Measurements from ENCODE around the gene CADM2. TPM values are rescaled to one million over a fixed set of nuclear protein-coding genes. Genes with fewer than 3 reads are reported as not detected.

CADM2 gene
- total RNA-seq, 1 donor from 2014 or later = 6.8 TPM

- H3K27ac ChIP-seq = no peak overlapping the region
- no peak overlapping the region for H3K4me3 Mint-ChIP-seq
Measured at GRCh38 chr3:85081191-85081906, 122.6 kb downstream of the CADM2 start.

GRCh38 chr3:85090495-85090894 lies 131.7 kb downstream of the CADM2 start:
- Histone ChIP-seq H3K27ac (no peak overlapping the region), H2AFZ (replicated peaks) (no peak overlapping the region), H3K79me2 (ENCODE audit: low read depth) (no peaks in the 10 kb centered on the region), H3F3A (ENCODE audit: low read depth) (no peaks in the 10 kb centered on the region), H3K9ac (no peak overlapping the region), H3K4me2 (no peak overlapping the region), H3K4me3 (no peak overlapping the region), H3K36me3 (no peaks in the 10 kb centered on the region), H4K20me1 (ENCODE audit: low read depth) (no peaks in the 10 kb centered on the region), H3K4me1 (no peaks in the 10 kb centered on the region), H3K9me3 (ENCODE audit: low read depth) (no peaks in the 10 kb centered on the region), H3K27me3 (no peaks in the 10 kb centered on the region)
- no peaks in the 10 kb centered on the region for H3K27me3 Mint-ChIP-seq (ENCODE audit: insufficient read depth, low read depth)
- no peaks in the 10 kb centered on the region for H3K4me1 Mint-ChIP-seq
- H3K27ac Mint-ChIP-seq = no peak overlapping the region
- TF ChIP-seq CTCF (IDR thresholded peaks at IDR 0.05) = no peak
- no peak for TF ChIP-seq EZH2 (IDR thresholded peaks at IDR 0.05)
- TF ChIP-seq EZH2phosphoT487 (IDR thresholded peaks at IDR 0.05) = no peak
- DNase-seq (ENCODE audit: low spot score) = peak; percentile 20
- no peaks in the 10 kb centered on the region for H3K36me3 Mint-ChIP-seq
- no peak overlapping the region for H3K4me3 Mint-ChIP-seq
- no peaks in the 10 kb centered on the region for H3K9me3 Mint-ChIP-seq

More at GRCh38 chr3:85081191-85081906, 122.6 kb downstream of the CADM2 start:
- Histone ChIP-seq H3K4me1 (no peaks in the 10 kb centered on the region), H3K27me3 (no peaks in the 10 kb centered on the region), H3K9me3 (ENCODE audit: low read depth) (no peaks in the 10 kb centered on the region), H3K4me2 (no peak overlapping the region), H3K36me3 (no peaks in the 10 kb centered on the region), H2AFZ (replicated peaks) (no peak overlapping the region), H3F3A (ENCODE audit: low read depth) (no peaks in the 10 kb centered on the region), H4K20me1 (ENCODE audit: low read depth) (no peaks in the 10 kb centered on the region), H3K4me3 (no peak overlapping the region), H3K79me2 (ENCODE audit: low read depth) (no peaks in the 10 kb centered on the region), H3K9ac (no peak overlapping the region)
- TF ChIP-seq EZH2 (IDR thresholded peaks at IDR 0.05) (no peak), EZH2phosphoT487 (IDR thresholded peaks at IDR 0.05) (no peak), CTCF (IDR thresholded peaks at IDR 0.05) (no peak)
- H3K4me1 Mint-ChIP-seq = peaks cover 2% of the 10 kb centered on the region
- no peaks in the 10 kb centered on the region for H3K27me3 Mint-ChIP-seq (ENCODE audit: insufficient read depth, low read depth)
- no peaks in the 10 kb centered on the region for H3K36me3 Mint-ChIP-seq
- peak; percentile 20 for DNase-seq (ENCODE audit: low spot score)
- H3K9me3 Mint-ChIP-seq = no peaks in the 10 kb centered on the region
- no peak overlapping the region for H3K27ac Mint-ChIP-seq

- Mint-ChIP-seq H3K9me3 (no peaks in the 10 kb centered on the region), H3K4me3 (no peak overlapping the region), H3K27ac (no peak overlapping the region), H3K4me1 (no peaks in the 10 kb centered on the region), H3K36me3 (no peaks in the 10 kb centered on the region), H3K27me3 (ENCODE audit: insufficient read depth, low read depth) (peaks cover 2% of the 10 kb centered on the region)
- no peak for DNase-seq (ENCODE audit: low spot score)
- no peak overlapping the region for H3K4me3 ChIP-seq
- no peak overlapping the region for H3K27ac ChIP-seq
- no peaks in the 10 kb centered on the region for H3K79me2 ChIP-seq (ENCODE audit: low read depth)
- no peaks in the 10 kb centered on the region for H3K36me3 ChIP-seq
- no peaks in the 10 kb centered on the region for H3K9me3 ChIP-seq (ENCODE audit: low read depth)
- no peaks in the 10 kb centered on the region for H4K20me1 ChIP-seq (ENCODE audit: low read depth)
- no peak overlapping the region for H2AFZ ChIP-seq (replicated peaks)
- TF ChIP-seq CTCF (IDR thresholded peaks at IDR 0.05) = no peak
- no peak for TF ChIP-seq EZH2 (IDR thresholded peaks at IDR 0.05)
- no peak for TF ChIP-seq EZH2phosphoT487 (IDR thresholded peaks at IDR 0.05)
- no peaks in the 10 kb centered on the region for H3K27me3 ChIP-seq
- no peaks in the 10 kb centered on the region for H3F3A ChIP-seq (ENCODE audit: low read depth)
- no peaks in the 10 kb centered on the region for H3K4me1 ChIP-seq
- no peak overlapping the region for H3K9ac ChIP-seq
- no peak overlapping the region for H3K4me2 ChIP-seq
Measured at GRCh38 chr3:85100316-85100715, 141.5 kb downstream of the CADM2 start.

Measured in neural progenitor cell (in vitro differentiated cells).